Right renal cortex interstitium (tissue), 3 donors: ENCODE measurements around the gene SLC39A1. TPM values are rescaled to one million over a fixed set of nuclear protein-coding genes. Genes with fewer than 3 reads are reported as not detected.

Source experiments
- polyA plus RNA-seq, 3 donors: library from polyadenylated mRNA; unstranded; fragments of 120-200 nt; gene quantifications; one replicate each; pipeline ENCODE4 v1.2.1, GENCODE V29; 2013; ENCODE audit not compliant: insufficient read length in 3 of 3

The SLC39A1 gene
- polyA plus RNA-seq, 3 donors = 82.7 to 89.8 (median 89.2) TPM

Other genes with a start within 250 kb of the SLC39A1 start
- gene INTS3, start 235.5 kb downstream of the SLC39A1 start, polyA plus RNA-seq = 10 to 100 TPM; 84.0 to 91.5 (median 85.5) TPM
- 10 to 100 TPM; 31.5 to 33.3 (median 33.0) TPM for gene SLC27A3, start 188.1 kb downstream of the SLC39A1 start, polyA plus RNA-seq
- gene GATAD2B, start 40.6 kb downstream of the SLC39A1 start, polyA plus RNA-seq = 10 to 100 TPM; 25.0 to 26.5 (median 25.5) TPM
- gene DENND4B, start 16.8 kb downstream of the SLC39A1 start, polyA plus RNA-seq = 10 to 100 TPM; 24.5 to 27.2 (median 25.2) TPM
- gene CRTC2, start 4.9 kb downstream of the SLC39A1 start, polyA plus RNA-seq = 10 to 100 TPM; 33.9 to 35.2 (median 34.1) TPM
- gene CREB3L4, start 4.4 kb upstream of the SLC39A1 start, polyA plus RNA-seq = 10 to 100 TPM; 31.9 to 37.9 (median 32.3) TPM
- gene JTB, start 14.1 kb upstream of the SLC39A1 start, polyA plus RNA-seq = 100 to 1,000 TPM; 102 to 114 (median 114) TPM
- gene RAB13, start 22.8 kb upstream of the SLC39A1 start, polyA plus RNA-seq = 100 to 1,000 TPM; 178 to 193 (median 182) TPM
- 1,000 to 10,000 TPM; 3,554 to 3,620 (median 3,570) TPM for gene RPS27, start 27.2 kb upstream of the SLC39A1 start, polyA plus RNA-seq
- under 1 TPM; 0.03 to 0.04 (median 0.04) TPM for gene NUP210L, start 191.5 kb upstream of the SLC39A1 start, polyA plus RNA-seq
- 100 to 1,000 TPM; 270 to 291 (median 275) TPM for gene TPM3, start 228.6 kb upstream of the SLC39A1 start, polyA plus RNA-seq
- gene CFAP141, start 242.8 kb upstream of the SLC39A1 start, polyA plus RNA-seq = not detected